GM12891 (cell line): ENCODE measurements around the gene USP40. TPM values are rescaled to one million over a fixed set of nuclear protein-coding genes. Genes with fewer than 3 reads are reported as not detected.

Experiments used
- DNase-seq: peaks from one replicate; pipeline ENCODE4 v3.0.0; 2011; ENCODE audit warnings: low spot score; ENCODE audit not compliant: insufficient read length
- FAIRE-seq: peaks from 2 replicates; lab custom pipeline; 2011; peaks lifted over from hg19 to GRCh38; lab: Jason Lieb, UNC
- PAX5 ChIP-seq: IDR thresholded peaks from 2 replicates; pipeline ENCODE4 v1.6.1; 2011; ENCODE audit warnings: low read length, moderate library complexity, mild to moderate bottlenecking; ENCODE audit not compliant: insufficient read depth, severe bottlenecking
- POLR2A ChIP-seq: IDR thresholded peaks from 2 replicates; pipeline ENCODE4 v1.6.1; 2011; ENCODE audit warnings: low read depth, low read length, control low read depth
- POLR2AphosphoS5 ChIP-seq: IDR thresholded peaks from 2 replicates; pipeline ENCODE4 v1.6.1; 2011; ENCODE audit warnings: low read depth, low read length, control low read depth
- POU2F2 ChIP-seq: IDR thresholded peaks from 2 replicates; pipeline ENCODE4 v1.6.1; 2011; ENCODE audit warnings: low read depth, mild to moderate bottlenecking, control low read depth, low read length, moderate library complexity
- SPI1 ChIP-seq: IDR thresholded peaks from 2 replicates; pipeline ENCODE4 v1.6.1; 2011; ENCODE audit warnings: low read depth, low read length, control low read depth
- TAF1 ChIP-seq: IDR thresholded peaks from 2 replicates; pipeline ENCODE4 v1.6.1; 2011; ENCODE audit warnings: low read depth, low read length, control low read depth
- polyA plus RNA-seq: library from polyadenylated mRNA; unstranded; fragments of >200 nt; gene quantifications from one replicate; pipeline ENCODE4 v1.2.1, GENCODE V29; 2012; ENCODE audit warnings: low read depth, missing spikeins, inconsistent platforms; ENCODE audit not compliant: missing spikeins

The USP40 gene, protein sequence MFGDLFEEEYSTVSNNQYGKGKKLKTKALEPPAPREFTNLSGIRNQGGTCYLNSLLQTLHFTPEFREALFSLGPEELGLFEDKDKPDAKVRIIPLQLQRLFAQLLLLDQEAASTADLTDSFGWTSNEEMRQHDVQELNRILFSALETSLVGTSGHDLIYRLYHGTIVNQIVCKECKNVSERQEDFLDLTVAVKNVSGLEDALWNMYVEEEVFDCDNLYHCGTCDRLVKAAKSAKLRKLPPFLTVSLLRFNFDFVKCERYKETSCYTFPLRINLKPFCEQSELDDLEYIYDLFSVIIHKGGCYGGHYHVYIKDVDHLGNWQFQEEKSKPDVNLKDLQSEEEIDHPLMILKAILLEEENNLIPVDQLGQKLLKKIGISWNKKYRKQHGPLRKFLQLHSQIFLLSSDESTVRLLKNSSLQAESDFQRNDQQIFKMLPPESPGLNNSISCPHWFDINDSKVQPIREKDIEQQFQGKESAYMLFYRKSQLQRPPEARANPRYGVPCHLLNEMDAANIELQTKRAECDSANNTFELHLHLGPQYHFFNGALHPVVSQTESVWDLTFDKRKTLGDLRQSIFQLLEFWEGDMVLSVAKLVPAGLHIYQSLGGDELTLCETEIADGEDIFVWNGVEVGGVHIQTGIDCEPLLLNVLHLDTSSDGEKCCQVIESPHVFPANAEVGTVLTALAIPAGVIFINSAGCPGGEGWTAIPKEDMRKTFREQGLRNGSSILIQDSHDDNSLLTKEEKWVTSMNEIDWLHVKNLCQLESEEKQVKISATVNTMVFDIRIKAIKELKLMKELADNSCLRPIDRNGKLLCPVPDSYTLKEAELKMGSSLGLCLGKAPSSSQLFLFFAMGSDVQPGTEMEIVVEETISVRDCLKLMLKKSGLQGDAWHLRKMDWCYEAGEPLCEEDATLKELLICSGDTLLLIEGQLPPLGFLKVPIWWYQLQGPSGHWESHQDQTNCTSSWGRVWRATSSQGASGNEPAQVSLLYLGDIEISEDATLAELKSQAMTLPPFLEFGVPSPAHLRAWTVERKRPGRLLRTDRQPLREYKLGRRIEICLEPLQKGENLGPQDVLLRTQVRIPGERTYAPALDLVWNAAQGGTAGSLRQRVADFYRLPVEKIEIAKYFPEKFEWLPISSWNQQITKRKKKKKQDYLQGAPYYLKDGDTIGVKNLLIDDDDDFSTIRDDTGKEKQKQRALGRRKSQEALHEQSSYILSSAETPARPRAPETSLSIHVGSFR
- 7.0 TPM for polyA plus RNA-seq

DNA sequence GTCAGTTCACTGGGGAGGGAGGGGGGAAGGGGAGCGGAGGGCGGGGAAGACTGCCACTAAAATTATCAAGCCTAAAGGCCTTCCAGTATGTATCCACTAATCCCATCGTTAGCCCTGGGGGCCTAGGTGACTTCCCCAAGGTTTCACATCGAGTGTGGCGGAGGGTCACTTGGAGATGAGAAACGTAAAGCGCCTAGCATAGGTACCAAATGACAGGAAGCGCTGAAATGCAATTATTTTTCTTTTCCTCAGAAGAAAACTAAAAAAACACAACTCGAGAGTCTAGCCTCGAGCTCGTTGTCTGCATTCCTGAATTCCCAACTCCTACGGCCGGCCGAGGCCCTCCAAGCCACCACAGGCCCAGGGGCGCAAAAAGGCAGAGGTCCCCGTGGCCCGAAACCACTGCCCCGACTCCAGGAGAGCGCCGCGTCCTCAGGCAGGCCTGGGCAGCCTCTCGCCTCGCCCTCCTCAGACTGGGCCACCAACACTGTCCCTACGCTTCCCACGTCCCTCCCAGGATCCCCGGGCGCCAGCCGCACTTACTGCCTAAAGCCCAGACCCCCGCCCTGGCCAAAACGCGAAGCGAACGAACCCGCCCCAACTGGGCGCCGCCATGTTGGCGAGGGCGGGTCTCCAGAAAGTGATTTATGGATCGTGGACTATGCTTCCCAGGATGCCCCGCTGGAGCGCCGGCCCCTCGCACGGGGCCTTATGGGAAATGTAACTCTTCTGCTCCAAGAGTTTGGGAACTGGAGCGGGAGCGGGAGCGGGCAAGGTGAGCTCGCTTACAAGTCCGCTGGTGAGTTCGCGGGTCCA lies at the start of gene USP40:
Gene USP40, minus strand, starts transcription at position 642 of the 816 bp plus-strand sequence. CDS start 1,228 bp downstream, outside the sequence.
- DNase-seq, result peak; percentile 35

DNA sequence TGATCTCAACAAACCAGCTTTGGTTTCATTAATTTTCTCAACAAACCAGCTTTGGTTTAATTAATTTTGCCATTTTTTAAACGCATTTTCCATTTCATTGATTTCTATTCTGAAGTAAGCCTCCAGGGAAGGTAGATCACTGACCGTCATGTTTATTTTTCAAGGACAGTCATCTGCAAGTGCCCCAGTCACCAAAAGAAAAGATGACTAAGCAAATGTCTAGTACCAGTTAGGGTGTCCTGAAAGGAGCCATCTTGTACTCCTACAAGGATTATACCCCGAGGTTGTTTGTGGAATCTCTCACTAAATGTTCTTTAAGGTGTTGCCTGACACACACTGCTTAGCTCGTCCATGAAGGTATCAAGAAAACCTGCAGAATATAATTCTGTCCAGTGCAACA lies 44.7 kb upstream of the USP40 start:
- no peak for FAIRE-seq

More for the DNA sequence above, at the start of gene USP40:
- FAIRE-seq, result peak; percentile 88
- TF ChIP-seq POU2F2, result no peak
- TF ChIP-seq POLR2A, result peak; percentile 65
- TF ChIP-seq PAX5, result no peak
- peak; percentile 80 for TF ChIP-seq POLR2AphosphoS5
- no peak for TF ChIP-seq SPI1
- peak; percentile 88 for TF ChIP-seq TAF1

DNA sequence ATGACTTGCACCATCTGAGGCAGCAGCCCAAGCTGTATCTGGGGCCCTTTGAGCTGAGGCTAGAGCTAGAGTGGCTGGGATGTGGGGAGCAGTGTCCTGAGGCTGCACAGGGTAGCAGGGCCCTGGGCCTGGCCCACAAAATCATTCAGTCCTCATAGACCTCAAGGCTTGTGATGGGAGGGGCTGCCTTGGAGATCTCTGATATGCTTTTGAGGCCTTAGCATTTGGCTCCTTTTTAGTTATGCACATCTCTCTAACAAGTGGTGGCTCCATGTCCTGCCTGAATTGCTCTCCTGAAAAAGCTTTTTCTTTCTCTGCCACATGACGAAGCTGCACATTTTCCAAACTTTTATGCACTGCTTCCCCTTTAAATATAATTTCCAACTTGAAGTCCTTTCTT lies 39.1 kb upstream of the USP40 start:
- FAIRE-seq (no peak), DNase-seq (no peak)
- no peak for TF ChIP-seq SPI1
- no peak for TF ChIP-seq POLR2A
- no peak for TF ChIP-seq PAX5
- no peak for TF ChIP-seq POLR2AphosphoS5
- TF ChIP-seq TAF1, result no peak
- TF ChIP-seq POU2F2, result no peak

More for the DNA sequence above, 44.7 kb upstream of the USP40 start:
- no peak for TF ChIP-seq PAX5
- TF ChIP-seq POU2F2, result no peak
- TF ChIP-seq SPI1, result no peak
- no peak for TF ChIP-seq POLR2AphosphoS5
- no peak for TF ChIP-seq POLR2A
- no peak for TF ChIP-seq TAF1
- no peak for DNase-seq

DNA sequence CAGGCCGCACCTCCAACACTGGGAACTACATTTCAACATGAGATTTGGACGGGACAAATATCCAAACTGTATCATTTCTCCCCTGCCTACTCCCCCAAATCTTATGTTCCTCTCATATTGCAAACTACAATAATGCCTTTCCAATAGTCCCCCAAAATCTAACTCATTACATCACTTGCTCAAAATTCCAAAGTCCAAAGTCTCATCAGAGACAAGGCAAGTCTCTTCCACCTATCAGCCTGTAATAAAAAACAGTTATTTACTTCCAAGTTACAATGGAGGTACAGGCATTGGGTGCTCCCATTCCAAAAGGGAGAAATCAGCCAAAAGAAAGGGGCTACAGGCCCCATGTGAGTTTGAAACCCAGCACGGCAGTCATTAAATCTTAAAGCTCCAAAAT lies 38.2 kb upstream of the USP40 start:
- no peak for DNase-seq
- no peak for FAIRE-seq
- TF ChIP-seq SPI1 (no peak), POU2F2 (no peak), POLR2AphosphoS5 (no peak), PAX5 (no peak), TAF1 (no peak), POLR2A (no peak)

DNA sequence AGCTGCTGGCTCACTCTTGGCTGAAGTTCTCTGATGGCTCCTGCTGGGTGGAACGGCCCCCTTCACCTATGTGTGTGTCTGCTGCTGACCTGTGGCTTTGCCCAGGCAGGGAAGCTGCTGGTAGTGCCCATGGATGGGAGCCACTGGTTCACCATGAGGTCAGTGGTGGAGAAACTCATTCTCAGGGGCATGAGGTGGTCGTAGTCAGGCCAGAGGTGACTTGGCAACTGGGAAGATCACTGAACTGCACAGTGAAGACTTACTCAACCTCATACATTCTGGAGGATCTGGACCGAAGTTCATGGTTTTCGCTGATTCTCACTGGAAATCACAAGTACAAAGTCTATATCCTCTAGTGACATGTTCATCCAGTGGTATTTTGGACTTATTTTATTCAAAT lies 36.9 kb upstream of the USP40 start:
- FAIRE-seq (no peak), DNase-seq (no peak)
- TF ChIP-seq POU2F2 (no peak), POLR2A (no peak), TAF1 (no peak), SPI1 (no peak), POLR2AphosphoS5 (no peak)

DNA sequence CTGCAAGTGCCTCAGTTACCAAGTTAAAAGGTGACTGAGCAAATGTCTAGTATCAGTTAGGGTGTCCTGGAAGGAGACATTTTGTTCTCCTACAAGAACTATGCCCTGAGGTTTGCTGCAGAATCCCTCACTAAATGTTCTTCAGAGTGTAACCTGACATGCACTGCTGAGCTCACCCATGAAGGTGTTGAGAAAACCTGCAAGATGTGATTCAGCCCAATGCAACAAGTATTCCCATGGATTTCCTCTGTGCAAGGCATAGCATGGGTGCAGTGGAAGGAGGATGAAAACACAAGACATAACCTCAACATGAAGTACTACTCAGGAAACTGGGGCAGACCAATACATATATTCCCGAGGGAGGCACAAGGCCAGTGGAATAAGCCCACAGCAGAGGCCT lies 35.5 kb upstream of the USP40 start:
- DNase-seq, result no peak
- TF ChIP-seq SPI1 (no peak), POU2F2 (no peak), PAX5 (no peak), POLR2A (no peak), TAF1 (no peak), POLR2AphosphoS5 (no peak)
- no peak for FAIRE-seq

DNA sequence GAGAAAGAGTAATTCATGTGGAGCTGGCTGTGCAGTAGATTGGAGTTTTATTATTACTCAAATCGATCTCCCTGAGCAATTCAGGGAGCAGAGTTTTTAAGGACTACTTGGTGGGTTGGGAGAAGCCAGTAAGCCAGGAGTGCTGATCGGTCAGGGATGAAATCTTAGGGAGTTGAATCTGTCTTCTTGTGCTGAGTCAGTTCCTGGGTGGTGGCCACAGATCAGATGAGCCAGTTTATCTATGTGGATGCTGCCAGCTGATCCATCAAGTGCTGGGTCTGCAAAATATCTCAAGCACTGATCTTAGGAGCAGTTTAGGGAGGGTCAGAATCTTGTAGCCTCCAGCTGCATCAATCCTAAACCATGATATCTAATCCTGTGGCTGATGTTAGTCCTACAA lies 33.8 kb upstream of the USP40 start:
- DNase-seq, result no peak
- no peak for TF ChIP-seq POLR2AphosphoS5
- no peak for FAIRE-seq

DNA sequence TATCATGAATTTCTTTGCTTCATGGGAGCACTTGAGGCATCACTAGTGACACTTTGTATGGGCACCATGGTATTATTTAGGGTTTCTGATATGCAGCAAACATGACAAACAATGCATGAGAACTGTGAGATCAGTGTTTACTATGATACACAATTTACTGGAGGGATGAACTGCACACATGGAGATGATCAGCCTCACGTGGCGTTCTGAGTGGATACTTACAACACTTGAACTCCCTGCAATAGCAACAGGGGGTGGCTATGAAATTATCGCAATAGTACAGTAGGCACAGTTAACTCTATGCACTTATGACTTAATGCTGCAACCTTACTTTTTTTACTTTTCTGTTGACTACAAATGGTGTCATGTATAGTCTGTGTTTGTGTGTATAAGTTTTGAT lies 32.4 kb upstream of the USP40 start:
- DNase-seq, result no peak
- peak; percentile 35 for FAIRE-seq
- TF ChIP-seq TAF1 (no peak), POLR2A (no peak), POU2F2 (no peak), PAX5 (no peak), POLR2AphosphoS5 (no peak)
